Measurements from ENCODE around the gene ASIC5.

DNA sequence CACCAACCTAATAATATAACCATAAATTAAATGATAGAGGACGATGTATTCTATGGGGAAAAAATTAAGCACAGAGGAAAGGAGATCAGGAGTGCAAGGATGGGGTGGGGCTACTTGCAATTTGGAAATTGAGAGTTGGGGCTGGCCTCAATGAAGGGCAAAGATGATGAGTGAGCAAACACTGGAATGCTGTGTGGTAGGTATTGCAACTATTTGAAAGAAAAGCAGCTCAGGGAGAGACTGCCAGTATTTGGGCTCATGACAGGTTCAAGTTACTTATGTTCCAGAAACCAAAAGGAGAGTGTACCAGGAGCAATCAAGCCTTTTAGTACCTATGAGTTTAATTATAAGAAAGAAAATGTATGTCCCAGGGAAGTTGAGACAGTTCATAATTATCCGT is 47.4 kb downstream of the ASIC5 start:
- TF ChIP-seq, protein P1, sequence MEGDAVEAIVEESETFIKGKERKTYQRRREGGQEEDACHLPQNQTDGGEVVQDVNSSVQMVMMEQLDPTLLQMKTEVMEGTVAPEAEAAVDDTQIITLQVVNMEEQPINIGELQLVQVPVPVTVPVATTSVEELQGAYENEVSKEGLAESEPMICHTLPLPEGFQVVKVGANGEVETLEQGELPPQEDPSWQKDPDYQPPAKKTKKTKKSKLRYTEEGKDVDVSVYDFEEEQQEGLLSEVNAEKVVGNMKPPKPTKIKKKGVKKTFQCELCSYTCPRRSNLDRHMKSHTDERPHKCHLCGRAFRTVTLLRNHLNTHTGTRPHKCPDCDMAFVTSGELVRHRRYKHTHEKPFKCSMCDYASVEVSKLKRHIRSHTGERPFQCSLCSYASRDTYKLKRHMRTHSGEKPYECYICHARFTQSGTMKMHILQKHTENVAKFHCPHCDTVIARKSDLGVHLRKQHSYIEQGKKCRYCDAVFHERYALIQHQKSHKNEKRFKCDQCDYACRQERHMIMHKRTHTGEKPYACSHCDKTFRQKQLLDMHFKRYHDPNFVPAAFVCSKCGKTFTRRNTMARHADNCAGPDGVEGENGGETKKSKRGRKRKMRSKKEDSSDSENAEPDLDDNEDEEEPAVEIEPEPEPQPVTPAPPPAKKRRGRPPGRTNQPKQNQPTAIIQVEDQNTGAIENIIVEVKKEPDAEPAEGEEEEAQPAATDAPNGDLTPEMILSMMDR (IDR thresholded peaks at IDR 0.05), result no peak
- no peak for TF ChIP-seq POLR2A (IDR thresholded peaks at IDR 0.05; ENCODE audit: low read depth)

Data from esophagus muscularis mucosa (tissue), 3 donors.